Measurements from ENCODE around the gene NUDT11. TPM values are rescaled to one million over a fixed set of nuclear protein-coding genes. Genes with fewer than 3 reads are reported as not detected.

The NUDT11 gene
- total and polyA plus RNA-seq, 2 of the 13 experiments (the other 11 are each of a cell fraction or from before 2014, with no cell fraction given): not detected

DNA sequence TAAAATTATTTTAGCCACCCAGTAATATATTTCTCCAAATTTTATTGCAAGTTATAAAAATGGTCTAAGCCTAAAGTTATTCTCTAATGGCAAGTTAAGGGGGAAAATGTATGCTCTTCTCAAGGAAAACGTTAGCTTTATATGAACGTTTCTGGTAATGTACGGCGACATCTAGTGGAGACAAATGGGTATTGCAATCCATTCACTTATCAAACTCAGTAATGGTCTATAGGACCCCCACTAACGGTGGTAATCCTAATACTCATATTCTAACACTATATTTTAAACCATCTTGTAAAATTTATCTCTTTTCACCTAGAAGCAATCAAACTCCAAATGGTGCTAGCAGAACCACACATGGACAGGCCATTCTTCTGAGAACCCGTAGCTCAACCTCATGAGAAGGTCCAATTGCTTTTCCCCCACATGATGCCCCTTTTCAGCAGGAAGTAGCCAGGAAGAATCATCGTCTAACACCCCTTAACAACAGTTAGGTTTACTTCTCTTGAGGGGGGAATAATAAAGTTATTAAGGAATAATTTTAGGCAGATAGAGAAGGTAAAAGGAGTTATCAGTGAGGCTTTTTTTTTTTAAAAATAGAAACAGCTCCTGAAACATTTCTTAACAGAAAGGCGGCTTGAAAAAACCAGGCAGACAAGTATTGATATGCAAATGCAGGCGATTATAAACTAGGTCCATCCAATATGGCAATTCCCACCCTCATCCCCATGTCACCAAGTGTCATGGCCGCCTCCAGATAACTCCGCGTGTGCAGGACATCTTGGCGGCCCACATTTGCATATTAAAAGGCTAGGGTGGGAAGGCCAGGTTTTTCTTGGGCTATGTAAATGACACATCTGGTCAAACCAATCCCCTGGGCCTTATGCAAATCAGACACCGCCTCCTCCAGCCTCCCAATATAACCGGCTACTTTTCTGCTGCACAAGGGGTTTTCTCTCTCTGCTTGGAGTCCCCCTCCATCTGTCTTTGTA, 35.0 kb downstream of the NUDT11 start:
- intact Hi-C loops (cut with micrococcal nuclease; ENCODE audit: unreplicated experiment): no loop called here
- H3K36me3 ChIP-seq (replicated peaks in 1 of 2; ENCODE audit: control insufficient read depth in 1 of 2, insufficient read depth in 2 of 2, low read length in 2 of 2): no peaks in the 10 kb centered on the region
- H3K4me1 ChIP-seq (ENCODE audit: insufficient read depth, low read length): no peaks in the 10 kb centered on the region
- no peak overlapping the region for H3K4me2 ChIP-seq (ENCODE audit: low read depth, low read length)
- no peaks in the 10 kb centered on the region for H4K20me1 ChIP-seq (ENCODE audit: insufficient read depth, low read length)
- ATAC-seq (no peak), DNase-seq (ENCODE audit: low spot score) (peak; percentile 6), FAIRE-seq (peak; percentile 26)
- no peaks in the 10 kb centered on the region for H3K79me2 ChIP-seq (ENCODE audit: insufficient read depth, low read length)
- no TSS peak for BruUV-seq (replicated peaks)
- H3K27me3 ChIP-seq (ENCODE audit: control insufficient read depth in 1 of 2, insufficient read depth in 2 of 2, low read length in 2 of 2): no peaks in the 10 kb centered on the region
- H3K9ac ChIP-seq (ENCODE audit: insufficient read depth, low read depth, low read length): no peak overlapping the region
- POLR2A ChIA-PET: no interaction called here
- no peak overlapping the region for H3K4me3 ChIP-seq (replicated peaks in 1 of 3; ENCODE audit: insufficient read depth in 1 of 3, low read depth in 2 of 3, low read length in 3 of 3)
- WGBS (ENCODE audit: low lambda C conversion rate): 33% methylated on average over 12 of the region's 15 CpGs
- TF ChIP-seq STAG1 (CRISPR knock-in tag; IDR thresholded peaks at IDR 0.05) (peak; percentile 38), JARID2 (CRISPR knock-in tag; IDR thresholded peaks at IDR 0.05; ENCODE audit: insufficient replicate concordance) (no peak)
- TF ChIP-seq, protein P1, sequence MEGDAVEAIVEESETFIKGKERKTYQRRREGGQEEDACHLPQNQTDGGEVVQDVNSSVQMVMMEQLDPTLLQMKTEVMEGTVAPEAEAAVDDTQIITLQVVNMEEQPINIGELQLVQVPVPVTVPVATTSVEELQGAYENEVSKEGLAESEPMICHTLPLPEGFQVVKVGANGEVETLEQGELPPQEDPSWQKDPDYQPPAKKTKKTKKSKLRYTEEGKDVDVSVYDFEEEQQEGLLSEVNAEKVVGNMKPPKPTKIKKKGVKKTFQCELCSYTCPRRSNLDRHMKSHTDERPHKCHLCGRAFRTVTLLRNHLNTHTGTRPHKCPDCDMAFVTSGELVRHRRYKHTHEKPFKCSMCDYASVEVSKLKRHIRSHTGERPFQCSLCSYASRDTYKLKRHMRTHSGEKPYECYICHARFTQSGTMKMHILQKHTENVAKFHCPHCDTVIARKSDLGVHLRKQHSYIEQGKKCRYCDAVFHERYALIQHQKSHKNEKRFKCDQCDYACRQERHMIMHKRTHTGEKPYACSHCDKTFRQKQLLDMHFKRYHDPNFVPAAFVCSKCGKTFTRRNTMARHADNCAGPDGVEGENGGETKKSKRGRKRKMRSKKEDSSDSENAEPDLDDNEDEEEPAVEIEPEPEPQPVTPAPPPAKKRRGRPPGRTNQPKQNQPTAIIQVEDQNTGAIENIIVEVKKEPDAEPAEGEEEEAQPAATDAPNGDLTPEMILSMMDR (CRISPR knock-in tag; IDR thresholded peaks at IDR 0.05): peak; percentile 55
- CTCF ChIA-PET (ENCODE audit: low intra/inter-chr PET ratio, low total read pairs): interaction anchor here (0.8 kb wide), 1 partner anchor 125 kb away, joined by 3 read pairs; no protein-coding TSS in a partner anchor
- in situ Hi-C loops (cut with HindIII; ENCODE audit: extremely low pct_ligation_motif_present, low pct_unique_long_range_greater_than_20kb): no loop called here
- no peaks in the 10 kb centered on the region for H3K9me3 ChIP-seq (ENCODE audit: low read length)
- no peak overlapping the region for H3K27ac ChIP-seq (ENCODE audit: extremely low read length, insufficient read depth, low read length)
- H2AFZ ChIP-seq (ENCODE audit: low read length): no peak overlapping the region

GRCh38 chrX:51459125-51459524, 37.3 kb downstream of the NUDT11 start:
- FAIRE-seq: no peak
- POLR2A ChIA-PET: no interaction called here
- no peak overlapping the region for H3K4me2 ChIP-seq (ENCODE audit: low read depth, low read length)
- H3K4me3 ChIP-seq (replicated peaks in 1 of 3; ENCODE audit: insufficient read depth in 1 of 3, low read depth in 2 of 3, low read length in 3 of 3): no peak overlapping the region
- CTCF ChIA-PET (ENCODE audit: low intra/inter-chr PET ratio, low total read pairs): no interaction called here
- no peak overlapping the region for H3K9ac ChIP-seq (ENCODE audit: insufficient read depth, low read depth, low read length)
- no peaks in the 10 kb centered on the region for H4K20me1 ChIP-seq (ENCODE audit: insufficient read depth, low read length)
- H2AFZ ChIP-seq (ENCODE audit: low read length): no peak overlapping the region
- intact Hi-C loops (cut with micrococcal nuclease; ENCODE audit: unreplicated experiment): no loop called here
- no peaks in the 10 kb centered on the region for H3K9me3 ChIP-seq (ENCODE audit: low read length)
- WGBS (ENCODE audit: low lambda C conversion rate): 13% methylated on average over 1 of the region's 1 CpG
- in situ Hi-C loops (cut with HindIII; ENCODE audit: extremely low pct_ligation_motif_present, low pct_unique_long_range_greater_than_20kb): no loop called here
- no peaks in the 10 kb centered on the region for H3K27me3 ChIP-seq (ENCODE audit: control insufficient read depth in 1 of 2, insufficient read depth in 2 of 2, low read length in 2 of 2)
- H3K4me1 ChIP-seq (ENCODE audit: insufficient read depth, low read length): no peaks in the 10 kb centered on the region
- ATAC-seq: no peak
- no peaks in the 10 kb centered on the region for H3K36me3 ChIP-seq (replicated peaks in 1 of 2; ENCODE audit: control insufficient read depth in 1 of 2, insufficient read depth in 2 of 2, low read length in 2 of 2)
- TF ChIP-seq, protein P2, sequence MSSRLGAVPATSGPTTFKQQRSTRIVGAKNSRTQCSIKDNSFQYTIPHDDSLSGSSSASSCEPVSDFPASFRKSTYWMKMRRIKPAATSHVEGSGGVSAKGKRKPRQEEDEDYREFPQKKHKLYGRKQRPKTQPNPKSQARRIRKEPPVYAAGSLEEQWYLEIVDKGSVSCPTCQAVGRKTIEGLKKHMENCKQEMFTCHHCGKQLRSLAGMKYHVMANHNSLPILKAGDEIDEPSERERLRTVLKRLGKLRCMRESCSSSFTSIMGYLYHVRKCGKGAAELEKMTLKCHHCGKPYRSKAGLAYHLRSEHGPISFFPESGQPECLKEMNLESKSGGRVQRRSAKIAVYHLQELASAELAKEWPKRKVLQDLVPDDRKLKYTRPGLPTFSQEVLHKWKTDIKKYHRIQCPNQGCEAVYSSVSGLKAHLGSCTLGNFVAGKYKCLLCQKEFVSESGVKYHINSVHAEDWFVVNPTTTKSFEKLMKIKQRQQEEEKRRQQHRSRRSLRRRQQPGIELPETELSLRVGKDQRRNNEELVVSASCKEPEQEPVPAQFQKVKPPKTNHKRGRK (CRISPR knock-in tag; IDR thresholded peaks at IDR 0.05): no peak
- no peak for TF ChIP-seq NFE2 (CRISPR knock-in tag; IDR thresholded peaks at IDR 0.05)
- TF ChIP-seq PRMT3 (CRISPR knock-in tag; IDR thresholded peaks at IDR 0.05; ENCODE audit: borderline replicate concordance, low read depth): no peak
- TF ChIP-seq ARNT2 (CRISPR knock-in tag; IDR thresholded peaks at IDR 0.05; ENCODE audit: low read depth): no peak
- TF ChIP-seq POGZ (CRISPR knock-in tag; IDR thresholded peaks at IDR 0.05): no peak
- no peak for TF ChIP-seq SMAD9 (CRISPR knock-in tag; IDR thresholded peaks at IDR 0.05)
- no peak for TF ChIP-seq ZNF282 (IDR thresholded peaks at IDR 0.05; ENCODE audit: partially characterized antibody)
- no peak for TF ChIP-seq SP140L (CRISPR knock-in tag; IDR thresholded peaks at IDR 0.05; ENCODE audit: borderline replicate concordance)
- TF ChIP-seq MTF1 (CRISPR knock-in tag; IDR thresholded peaks at IDR 0.05): no peak
- TF ChIP-seq ZNF605 (CRISPR knock-in tag; IDR thresholded peaks at IDR 0.05): no peak
- DNase-seq (ENCODE audit: low spot score): peak; percentile 3
- no peaks in the 10 kb centered on the region for H3K79me2 ChIP-seq (ENCODE audit: insufficient read depth, low read length)
- BruUV-seq (replicated peaks): no TSS peak
- no peak overlapping the region for H3K27ac ChIP-seq (ENCODE audit: extremely low read length, insufficient read depth, low read length)
